ENCODE results near the gene CLCN2.

CLCN2 gene

GRCh38 chr3:184332370-184333090, 28.9 kb downstream of the CLCN2 start:
- DNase-seq, result no peak

- no peak for DNase-seq
These were observed 32.9 kb downstream of the CLCN2 start for GRCh38 chr3:184328516-184328915.

- no peak for DNase-seq
These were observed 34.2 kb downstream of the CLCN2 start for GRCh38 chr3:184327171-184327570.

- no peak for DNase-seq
These were observed 35.6 kb downstream of the CLCN2 start for GRCh38 chr3:184325715-184326369.

GRCh38 chr3:184325269-184325668, 36.1 kb downstream of the CLCN2 start:
- no peak for DNase-seq

- no peak for DNase-seq
These were observed 37.7 kb downstream of the CLCN2 start for GRCh38 chr3:184323696-184324095.

GRCh38 chr3:184322731-184323487, 38.5 kb downstream of the CLCN2 start:
- no peak for DNase-seq

- no peak for DNase-seq
These were observed 39.7 kb downstream of the CLCN2 start for GRCh38 chr3:184321666-184322065.

- DNase-seq, result peak; percentile 24 to 97 (median 88)
These were observed 41.3 kb downstream of the CLCN2 start for GRCh38 chr3:184320104-184320445.

- DNase-seq, result no peak
These were observed 44.2 kb downstream of the CLCN2 start for GRCh38 chr3:184317201-184317600.

- DNase-seq, result no peak
These were observed 44.6 kb downstream of the CLCN2 start for GRCh38 chr3:184316792-184317191.

GRCh38 chr3:184315871-184316661, 45.3 kb downstream of the CLCN2 start:
- peak in 2 of 51 donors; percentile 4 to 13 for DNase-seq

GRCh38 chr3:184315543-184315867, 45.9 kb downstream of the CLCN2 start:
- DNase-seq, result peak in 1 of 51 donors; percentile 50

- DNase-seq, result peak in 44 of 51 donors; percentile 26 to 78 (median 54)
These were observed 46.5 kb downstream of the CLCN2 start for GRCh38 chr3:184314700-184315542.

- peak; percentile 54 to 95 (median 88) for DNase-seq
These were observed 47.1 kb downstream of the CLCN2 start, which contains the start of gene EIF4G1 for GRCh38 chr3:184314363-184314699. TSS of gene EIF4G1 (plus strand) at chr3:184314606. CDS start at chr3:184315797, 1,191 bp downstream.

GRCh38 chr3:184311633-184312032, 49.8 kb downstream of the CLCN2 start:
- no peak for DNase-seq

GRCh38 chr3:184308744-184309143, 52.7 kb downstream of the CLCN2 start:
- DNase-seq, result no peak

- DNase-seq, result no peak
These were observed 53.5 kb downstream of the CLCN2 start for GRCh38 chr3:184307915-184308314.

- DNase-seq, result no peak
These were observed 54.9 kb downstream of the CLCN2 start for GRCh38 chr3:184306341-184306972.

- no peak for DNase-seq
These were observed 55.8 kb downstream of the CLCN2 start for GRCh38 chr3:184305577-184305976.
